ENCODE data around the gene UBN2. TPM values are rescaled to one million over a fixed set of nuclear protein-coding genes. Genes with fewer than 3 reads are reported as not detected.

UBN2 gene
- total and polyA plus RNA-seq, 2 of the 13 experiments (the other 11 are each of a cell fraction or from before 2014, with no cell fraction given), result 5.6 to 5.7 TPM

- TF ChIP-seq MXD4 (CRISPR knock-in tag; IDR thresholded peaks at IDR 0.05) (peak; percentile 66; the same call in 1 of the 2 replicates), TERF1 (CRISPR knock-in tag; IDR thresholded peaks at IDR 0.05) (no peak), XBP1 (CRISPR knock-in tag; IDR thresholded peaks at IDR 0.05) (0 out of 2 replicates have a peak, but pooled peaks have one; percentile 50), FOXO4 (CRISPR knock-in tag; conservative IDR thresholded peaks at IDR 0.05) (no peak), ZNF816 (CRISPR knock-in tag; IDR thresholded peaks at IDR 0.05; ENCODE audit: borderline replicate concordance) (0 out of 2 replicates have a peak, but pooled peaks have one; percentile 89), FOXK2 (IDR thresholded peaks at IDR 0.05) (0 out of 2 replicates have a peak, but pooled peaks have one; percentile 45), MXI1 (IDR thresholded peaks at IDR 0.05; ENCODE audit: borderline replicate concordance, low read depth, low read length) (peak; percentile 58; the same call in 1 of the 3 replicates), ZNF691 (CRISPR knock-in tag; IDR thresholded peaks at IDR 0.05; ENCODE audit: borderline replicate concordance, low read depth) (peak; percentile 78; the same call in 1 of the 2 replicates), HDAC2 (CRISPR knock-in tag; IDR thresholded peaks at IDR 0.05) (peak; percentile 58), ZBTB40 (IDR thresholded peaks at IDR 0.05) (peak; percentile 82), ZBTB40 (CRISPR knock-in tag; IDR thresholded peaks at IDR 0.05) (peak; percentile 78; the same call in 1 of the 2 replicates), PHF20 (CRISPR knock-in tag; IDR thresholded peaks at IDR 0.05) (peak; percentile 94), ZNF333 (CRISPR knock-in tag; IDR thresholded peaks at IDR 0.05; ENCODE audit: borderline replicate concordance) (no peak)
These were observed 109.2 kb downstream of the UBN2 start (continued) for GRCh38 chr7:139340037-139340807.
